Activated CD4-positive, alpha-beta memory T cell treated with anti-CD3 and anti-CD28 coated beads, Interleukin-2, amount 10 ng/mL, durations not matched to agents 7 days and 5 days (primary cell): ENCODE results near the gene CCNC. TPM values are rescaled to one million over a fixed set of nuclear protein-coding genes. Genes with fewer than 3 reads are reported as not detected.

ENCODE experiments used
- CTCF ChIA-PET: fragments of 350-600 bp; sonication (Branson Sonifier 250); formaldehyde crosslinking; loops from one replicate; lab custom pipeline; 2021; ENCODE audit warnings: antibody characterized with exemption, inconsistent platforms; lab: Charles Lee
- POLR2A ChIA-PET: fragments of 350-600 bp; sonication (Branson Sonifier 250); formaldehyde crosslinking; loops from one replicate; lab custom pipeline; 2021; ENCODE audit warnings: antibody characterized with exemption; lab: Charles Lee
- DNase-seq: peaks from one replicate; pipeline ENCODE4 v3.0.0-alpha.2; 2020
- H3K27ac Mint-ChIP-seq: one replicate; pipeline ENCODE4 v1.8.0; 2021; ENCODE audit warnings: mild to moderate bottlenecking, mixed read lengths
- H3K27me3 Mint-ChIP-seq: one replicate; pipeline ENCODE4 v1.8.0; 2021; ENCODE audit warnings: mixed read lengths
- H3K36me3 Mint-ChIP-seq: one replicate; pipeline ENCODE4 v1.8.0; 2021; ENCODE audit warnings: low read depth, mixed read lengths
- H3K4me1 Mint-ChIP-seq: one replicate; pipeline ENCODE4 v1.8.0; 2021; ENCODE audit warnings: mixed read lengths
- H3K4me3 Mint-ChIP-seq: one replicate; pipeline ENCODE4 v1.8.0; 2021; ENCODE audit warnings: mild to moderate bottlenecking, mixed read lengths
- H3K9me3 Mint-ChIP-seq: one replicate; pipeline ENCODE4 v1.8.0; 2021; ENCODE audit warnings: mixed read lengths
- total RNA-seq, 2 experiments: library from RNA; stranded (reverse); gene quantifications; one replicate each; pipeline ENCODE4 v1.2.3, GENCODE V29; 2021

CCNC gene
- total RNA-seq, 2 experiments from 2014 or later: 41.5 to 45.4 TPM

DNA sequence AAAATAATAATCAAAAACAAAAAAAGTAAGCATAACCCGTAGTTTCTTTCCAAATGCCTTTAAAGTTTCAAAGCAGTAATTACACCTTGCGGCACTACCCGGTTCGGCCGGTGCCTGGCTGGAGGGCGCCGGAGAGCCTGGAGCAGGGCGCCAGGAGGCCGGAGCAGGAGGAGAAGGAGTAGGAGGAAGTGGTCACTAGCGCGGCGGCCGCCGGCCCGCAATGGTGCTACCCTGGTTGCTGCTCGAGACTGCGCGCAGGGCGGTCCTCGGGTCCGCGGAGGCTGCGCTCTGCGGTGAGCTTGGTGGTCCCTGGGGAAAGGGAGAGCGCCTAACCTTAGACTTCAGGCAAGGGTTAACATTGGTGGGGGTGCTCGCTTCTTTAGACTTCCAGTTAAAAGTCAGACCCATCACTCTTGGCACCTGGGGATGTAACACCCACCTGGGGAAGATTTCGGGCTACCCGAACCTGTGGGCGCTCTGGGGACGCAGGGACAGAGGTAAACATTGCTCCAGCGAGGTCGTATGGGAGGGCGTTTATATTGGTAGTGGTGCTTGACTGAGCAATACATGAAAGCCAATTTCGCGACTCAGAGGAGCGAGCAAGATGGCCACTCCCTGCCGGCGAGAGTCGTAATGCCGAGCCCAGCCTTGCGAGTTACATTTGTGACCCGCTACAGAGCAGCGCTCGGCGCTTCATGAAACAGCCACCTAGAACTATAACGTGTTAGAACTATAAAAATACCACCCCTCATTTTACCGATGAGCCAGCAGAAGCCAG lies 47.4 kb downstream of the CCNC start:
- no peaks in the 10 kb centered on the region for H3K9me3 Mint-ChIP-seq
- H3K27ac Mint-ChIP-seq: peak overlapping the region; percentile 85
- peak overlapping the region; percentile 88 for H3K4me3 Mint-ChIP-seq
- ChIA-PET POLR2A (interaction anchor here (0.7 to 2.4 kb wide), 7 partner anchors 14 to 96 kb away, joined by 3 to 13 read pairs (median 3); partner anchors contain the start of genes CCNC and PNISR), CTCF (interaction anchor here (1.0 to 3.5 kb wide), 8 partner anchors 11 to 225 kb away, joined by 3 to 14 read pairs (median 4); partner anchors contain the start of genes CCNC and PNISR)
- peak; percentile 80 for DNase-seq
- H3K27me3 Mint-ChIP-seq: peaks cover 9% of the 10 kb centered on the region
- H3K4me1 Mint-ChIP-seq: peaks cover 30% of the 10 kb centered on the region
- H3K36me3 Mint-ChIP-seq: no peaks in the 10 kb centered on the region

DNA sequence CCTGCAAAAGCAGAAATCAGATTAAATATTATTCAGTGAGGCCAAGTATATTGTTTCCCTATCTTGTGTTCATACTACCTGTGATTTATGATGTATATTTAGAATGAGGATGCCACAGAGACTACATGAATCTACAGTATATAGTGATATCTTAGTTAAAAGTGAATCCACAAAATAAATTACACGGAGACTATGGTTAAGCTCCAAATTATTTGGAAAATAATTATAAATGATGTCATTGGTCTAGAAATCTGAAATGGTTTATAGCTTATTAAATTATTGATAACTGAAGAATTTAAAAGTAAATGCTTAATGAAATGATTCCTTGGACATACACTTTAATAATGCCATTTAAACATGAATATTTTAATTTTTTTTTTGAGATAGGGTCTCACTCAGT lies 49.0 kb downstream of the CCNC start:
- Mint-ChIP-seq H3K27me3 (peaks cover 10% of the 10 kb centered on the region), H3K4me1 (peaks cover 33% of the 10 kb centered on the region), H3K9me3 (no peaks in the 10 kb centered on the region), H3K27ac (no peak overlapping the region), H3K4me3 (no peak overlapping the region), H3K36me3 (no peaks in the 10 kb centered on the region)
- POLR2A ChIA-PET: interaction anchor here (0.9 kb wide), 2 partner anchors 49 to 50 kb away, joined by 3 read pairs; no protein-coding TSS in a partner anchor
- CTCF ChIA-PET: interaction anchor here (0.9 to 3.5 kb wide), 5 partner anchors 8 to 52 kb away, joined by 3 to 14 read pairs (median 4); partner anchors contain the start of gene CCNC
- no peak for DNase-seq

DNA sequence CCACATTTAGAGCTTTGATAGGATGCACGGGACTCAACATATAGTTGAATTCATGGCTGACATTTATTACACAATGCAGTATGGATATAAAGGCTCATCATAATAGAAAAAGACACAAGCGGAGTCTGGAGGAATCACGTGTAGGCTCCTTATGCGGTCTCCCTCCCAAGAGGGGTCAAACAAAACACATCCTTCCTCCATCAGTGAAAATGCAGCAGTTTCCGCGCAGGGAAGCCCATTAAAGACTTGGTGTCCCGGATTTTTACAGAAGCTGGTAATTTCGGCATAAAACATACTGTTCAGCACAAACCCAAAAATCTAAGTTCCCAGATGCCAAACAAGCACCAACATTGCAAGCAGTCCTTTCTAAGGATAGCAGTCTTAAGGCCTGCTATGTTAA lies 54.4 kb downstream of the CCNC start:
- Mint-ChIP-seq H3K9me3 (no peaks in the 10 kb centered on the region), H3K36me3 (peaks cover 3% of the 10 kb centered on the region), H3K4me1 (peaks cover 30% of the 10 kb centered on the region), H3K27ac (no peak overlapping the region), H3K4me3 (peak overlapping the region; percentile 94), H3K27me3 (peaks cover 8% of the 10 kb centered on the region)
- DNase-seq: no peak
- ChIA-PET CTCF (interaction anchor here (1.6 kb wide), 1 partner anchor 73 kb away, joined by 3 read pairs; no protein-coding TSS in a partner anchor), POLR2A (interaction anchor here (0.9 to 1.5 kb wide), 4 partner anchors 10 to 88 kb away, joined by 4 to 9 read pairs (median 6); partner anchors contain the start of gene CCNC)

DNA sequence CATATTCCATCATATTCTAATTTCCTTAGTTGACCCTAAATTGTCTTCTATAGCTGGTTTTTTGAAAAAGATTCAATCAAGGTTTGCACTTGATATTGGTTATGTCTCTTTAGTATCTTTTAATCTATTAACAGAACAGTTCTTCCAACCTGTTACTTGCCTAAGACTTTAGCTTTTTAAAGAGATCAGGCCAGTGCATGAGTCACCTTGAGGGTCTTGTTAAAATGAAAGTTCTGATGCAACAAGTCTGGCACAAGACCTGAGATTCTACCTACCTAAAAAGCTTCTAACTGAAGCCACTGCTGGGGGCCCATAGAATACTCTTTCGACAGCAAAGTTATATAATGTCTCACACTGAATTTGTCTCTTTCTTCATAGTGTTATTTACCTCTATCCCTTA lies 56.4 kb downstream of the CCNC start:
- Mint-ChIP-seq H3K4me1 (peaks cover 30% of the 10 kb centered on the region), H3K27ac (no peak overlapping the region), H3K4me3 (no peak overlapping the region), H3K36me3 (peaks cover 3% of the 10 kb centered on the region), H3K9me3 (no peaks in the 10 kb centered on the region), H3K27me3 (peaks cover 6% of the 10 kb centered on the region)
- CTCF ChIA-PET: interaction anchor here (0.6 to 1.2 kb wide), 2 partner anchors 8 to 25 kb away, joined by 4 to 5 read pairs; no protein-coding TSS in a partner anchor
- POLR2A ChIA-PET: no interaction called here
- DNase-seq: no peak

DNA sequence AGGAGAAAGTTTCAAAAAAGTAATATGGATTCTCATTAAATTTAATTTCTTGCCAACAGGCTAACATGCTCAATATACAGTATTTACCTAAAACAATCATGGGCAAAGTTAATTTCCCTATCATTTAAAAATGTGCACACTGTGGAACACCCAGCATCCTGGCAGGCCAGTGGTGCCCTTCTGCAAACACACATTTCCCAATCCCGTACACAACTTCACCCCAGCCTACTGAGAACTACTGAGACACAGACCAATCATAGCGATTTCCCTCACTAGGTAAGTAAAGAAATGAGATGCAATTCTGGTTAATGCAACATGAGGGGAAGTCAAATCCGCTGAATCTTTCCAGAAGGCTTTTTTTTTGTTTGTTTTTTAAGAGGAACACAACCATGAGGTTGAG lies 60.8 kb downstream of the CCNC start:
- POLR2A ChIA-PET: no interaction called here
- no peak overlapping the region for H3K27ac Mint-ChIP-seq
- CTCF ChIA-PET: no interaction called here

DNA sequence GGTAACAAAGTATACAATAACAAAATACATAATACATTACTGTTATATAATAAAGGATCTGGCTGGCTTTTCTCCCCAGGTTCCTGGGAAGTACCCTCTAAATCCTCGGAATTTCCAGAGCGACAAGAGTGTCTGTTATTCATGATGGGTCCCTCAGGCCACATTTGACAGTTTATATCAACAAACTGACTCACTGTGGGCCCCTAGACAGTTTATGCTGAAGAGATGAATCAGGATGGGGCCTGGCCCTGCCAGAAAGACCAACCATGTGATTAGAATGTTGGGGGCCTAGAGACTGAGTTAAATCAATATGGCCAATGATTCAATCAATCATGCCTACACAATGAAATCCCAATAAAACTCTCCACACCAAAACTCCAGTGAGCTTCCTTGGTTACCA lies 66.7 kb downstream of the CCNC start:
- Mint-ChIP-seq H3K9me3 (no peaks in the 10 kb centered on the region), H3K27ac (no peak overlapping the region), H3K36me3 (peaks cover 16% of the 10 kb centered on the region), H3K27me3 (no peaks in the 10 kb centered on the region), H3K4me3 (no peak overlapping the region), H3K4me1 (no peaks in the 10 kb centered on the region)
- no peak for DNase-seq
- ChIA-PET CTCF (no interaction called here), POLR2A (no interaction called here)

More for the DNA sequence above, 60.8 kb downstream of the CCNC start:
- no peaks in the 10 kb centered on the region for H3K27me3 Mint-ChIP-seq
- H3K4me1 Mint-ChIP-seq: peaks cover 2% of the 10 kb centered on the region
- no peaks in the 10 kb centered on the region for H3K9me3 Mint-ChIP-seq
- H3K36me3 Mint-ChIP-seq: peaks cover 16% of the 10 kb centered on the region
- H3K4me3 Mint-ChIP-seq: no peak overlapping the region
- no peak for DNase-seq

DNA sequence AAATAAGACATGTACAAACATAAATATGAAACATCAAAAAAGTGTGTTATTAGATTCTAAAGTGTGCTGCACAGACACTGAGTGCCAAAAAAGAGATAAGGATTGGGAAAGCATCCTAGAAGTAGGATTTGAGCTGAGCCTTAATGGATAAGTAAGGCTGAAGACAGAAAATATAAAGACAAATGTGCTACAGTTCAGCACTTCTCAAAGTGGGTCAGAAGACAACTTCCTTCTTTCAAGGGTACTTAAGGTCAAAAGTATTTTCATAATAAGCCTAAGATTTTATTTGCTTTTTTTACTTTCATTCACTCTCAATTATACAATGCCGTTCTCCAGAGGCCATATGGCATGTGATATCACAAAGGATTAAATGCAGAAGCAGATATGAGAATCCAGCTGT lies 70.0 kb downstream of the CCNC start:
- no peaks in the 10 kb centered on the region for H3K9me3 Mint-ChIP-seq
- no peak overlapping the region for H3K4me3 Mint-ChIP-seq
- ChIA-PET POLR2A (no interaction called here), CTCF (no interaction called here)
- H3K27me3 Mint-ChIP-seq: no peaks in the 10 kb centered on the region
- DNase-seq: no peak
- H3K27ac Mint-ChIP-seq: no peak overlapping the region
- no peaks in the 10 kb centered on the region for H3K4me1 Mint-ChIP-seq
- peaks cover 9% of the 10 kb centered on the region for H3K36me3 Mint-ChIP-seq

DNA sequence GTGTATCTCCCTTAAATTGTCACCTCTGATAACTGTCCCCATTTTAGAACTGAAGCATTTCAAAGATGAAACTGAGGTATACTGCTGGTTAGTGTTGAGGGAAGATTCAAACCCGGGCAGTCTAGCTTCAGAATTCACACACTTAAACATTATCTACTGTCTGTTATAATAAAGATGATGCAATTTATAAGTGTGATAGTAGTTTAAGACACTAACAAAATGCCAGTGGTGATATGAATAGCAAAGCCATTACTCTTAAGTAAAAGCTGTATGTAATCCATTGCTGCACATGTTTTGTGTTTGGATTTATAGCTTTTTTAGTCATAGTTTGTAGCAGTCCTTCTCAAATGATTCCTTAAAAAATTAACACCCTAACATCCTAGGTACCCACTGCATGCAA lies 73.0 kb downstream of the CCNC start:
- CTCF ChIA-PET: no interaction called here

More for the DNA sequence above, 73.0 kb downstream of the CCNC start:
- H3K4me3 Mint-ChIP-seq: no peak overlapping the region
- no peak for DNase-seq
- no peaks in the 10 kb centered on the region for H3K27me3 Mint-ChIP-seq
- no peak overlapping the region for H3K27ac Mint-ChIP-seq
- peaks cover 5% of the 10 kb centered on the region for H3K4me1 Mint-ChIP-seq
- POLR2A ChIA-PET: no interaction called here
- H3K9me3 Mint-ChIP-seq: no peaks in the 10 kb centered on the region
- peaks cover 2% of the 10 kb centered on the region for H3K36me3 Mint-ChIP-seq

Other genes with a start within 250 kb of the CCNC start
- under 1 TPM; 0.23 to 0.38 TPM for gene FAXC, start 219.0 kb downstream of the CCNC start, total RNA-seq
- 1 to 10 TPM; 6.6 to 7.5 TPM for gene COQ3, start 174.5 kb downstream of the CCNC start, total RNA-seq
- gene PNISR, start 143.4 kb downstream of the CCNC start, total RNA-seq: 100 to 1,000 TPM; 135 to 142 TPM
- 1 to 10 TPM; 6.0 to 7.4 TPM for gene USP45, start 53.2 kb downstream of the CCNC start, total RNA-seq
- gene PRDM13, start 38.2 kb upstream of the CCNC start, total RNA-seq: not detected